Stimulated activated CD8-positive, alpha-beta memory T cell treated with anti-CD3 and anti-CD28 coated beads, Interleukin-7, amount 100 ng/mL, for 4 hours (primary cell): Measurements from ENCODE around the gene SNX19.

Experiments
- DNase-seq, 2 donors: peaks; one replicate each; pipeline ENCODE4 v3.0.0-alpha.2; 2020; ENCODE audit warnings: low read depth in 2 of 2

Gene SNX19

DNA sequence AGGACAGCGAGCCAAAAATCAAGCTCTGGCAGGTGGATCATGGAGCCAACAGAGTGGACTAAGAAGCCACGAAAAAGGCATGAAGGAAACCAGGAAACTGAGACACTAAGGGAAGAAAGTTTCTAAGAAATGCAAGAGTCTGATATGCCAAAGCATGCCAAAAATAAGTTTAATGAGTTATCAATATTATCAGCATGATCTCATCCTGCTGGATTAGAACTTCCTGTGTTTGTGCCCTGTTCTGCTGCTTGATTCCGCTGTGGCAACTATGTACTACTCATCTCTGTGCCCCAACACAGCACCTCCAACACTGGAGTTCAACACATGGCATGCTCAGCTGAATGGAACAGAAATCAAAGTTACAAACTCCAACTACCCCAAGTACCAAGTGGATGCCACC is 10.8 kb downstream of the SNX19 start:
- no peak for DNase-seq

DNA sequence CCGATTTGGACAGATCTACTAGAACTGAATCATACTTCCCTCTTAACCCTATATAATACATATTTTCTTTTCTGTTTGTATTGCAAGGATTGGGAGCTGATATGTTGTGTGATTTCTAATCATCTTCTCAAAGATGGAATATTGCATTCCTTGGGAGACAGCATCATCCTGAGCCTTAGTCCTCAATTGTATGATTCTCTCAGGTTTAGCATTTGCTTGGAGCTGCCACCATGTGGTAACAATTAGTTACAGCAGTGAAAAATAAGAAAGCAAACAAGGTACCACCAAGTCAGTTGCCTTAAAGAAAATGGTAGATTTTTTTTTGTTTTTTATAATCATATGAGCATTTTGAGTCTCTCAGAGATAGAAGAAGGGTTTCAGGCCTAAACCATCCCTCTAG is 11.9 kb downstream of the SNX19 start:
- DNase-seq, result no peak

DNA sequence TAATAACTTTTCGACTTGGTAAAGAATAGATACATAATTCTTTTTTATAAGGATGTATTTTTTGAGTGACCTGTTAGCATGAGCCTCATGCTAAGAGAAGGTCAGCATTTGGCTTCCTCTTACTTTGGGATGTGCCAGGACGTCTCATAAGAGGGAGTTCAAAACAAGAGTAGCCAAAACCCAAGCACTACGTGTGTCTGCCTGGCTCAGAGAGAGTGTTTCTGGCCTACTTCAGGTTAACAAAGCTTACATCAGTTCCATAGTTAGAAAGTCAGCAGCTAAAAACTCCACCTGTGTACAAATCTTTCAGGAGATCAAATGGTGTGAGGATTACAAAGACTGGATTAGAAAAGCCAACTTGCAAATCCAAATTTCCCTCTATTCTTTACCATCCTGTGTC is 13.9 kb downstream of the SNX19 start:
- no peak for DNase-seq

DNA sequence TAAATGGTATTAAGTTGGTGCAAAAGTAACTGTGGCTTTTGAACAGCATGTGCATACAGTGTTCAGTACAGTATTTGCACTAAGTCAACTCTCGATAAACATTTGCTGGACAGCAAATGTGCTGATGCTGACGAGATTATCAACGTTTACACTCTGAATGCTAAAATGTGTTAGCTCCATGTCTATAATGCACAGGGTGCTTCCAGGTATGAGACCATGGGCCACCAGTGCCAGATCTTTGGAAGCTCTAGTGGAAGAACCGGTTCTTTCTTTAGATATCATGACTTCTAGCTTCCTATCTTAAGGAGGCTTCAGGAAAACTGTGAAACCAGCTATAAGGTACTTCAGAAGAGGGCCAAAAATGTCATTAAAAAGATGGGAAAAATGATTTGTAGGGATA is 17.2 kb downstream of the SNX19 start:
- DNase-seq, result no peak

DNA sequence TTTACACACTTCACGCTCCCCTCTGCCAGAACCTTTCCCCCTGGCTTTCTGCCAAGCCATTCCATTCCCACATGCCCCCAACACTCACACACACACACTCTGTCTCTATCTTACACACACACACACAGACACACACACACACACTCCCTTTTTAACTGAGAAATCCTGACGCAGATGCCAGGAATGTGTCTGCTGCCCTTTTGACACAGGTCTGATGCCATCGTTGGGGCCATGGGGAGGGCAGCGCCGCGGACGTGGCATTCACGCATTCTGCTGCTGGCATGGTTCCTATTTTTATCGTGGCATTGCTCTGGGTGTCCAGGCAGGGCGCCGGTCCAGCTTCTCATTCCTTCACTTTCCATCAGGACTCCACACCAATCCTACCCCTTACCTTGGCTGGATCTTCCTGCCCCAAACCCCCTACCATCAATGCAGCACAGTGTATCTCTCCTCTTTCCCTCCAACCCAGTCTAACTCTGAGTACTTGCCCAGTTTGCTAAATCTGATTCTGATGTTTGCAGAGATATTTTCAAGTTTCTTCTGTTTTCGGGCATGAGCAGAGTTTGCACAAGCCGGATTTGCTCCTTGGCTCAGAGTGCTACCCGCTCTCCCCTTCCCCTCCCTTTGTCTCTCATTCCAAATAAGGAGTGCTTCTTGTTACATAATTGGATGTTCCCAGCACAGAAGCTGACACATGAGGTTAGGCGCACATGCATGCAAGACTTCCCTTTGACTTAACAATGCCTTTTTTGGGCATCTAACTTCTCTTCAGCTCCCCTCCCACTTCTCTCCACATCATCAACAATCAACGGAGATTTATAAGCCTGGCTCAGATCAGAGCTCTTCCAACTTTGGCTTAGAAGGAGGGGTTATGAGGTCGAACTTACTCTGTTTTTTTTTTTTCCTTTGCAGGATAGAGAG is 18.8 kb downstream of the SNX19 start:
- DNase-seq, result no peak

DNA sequence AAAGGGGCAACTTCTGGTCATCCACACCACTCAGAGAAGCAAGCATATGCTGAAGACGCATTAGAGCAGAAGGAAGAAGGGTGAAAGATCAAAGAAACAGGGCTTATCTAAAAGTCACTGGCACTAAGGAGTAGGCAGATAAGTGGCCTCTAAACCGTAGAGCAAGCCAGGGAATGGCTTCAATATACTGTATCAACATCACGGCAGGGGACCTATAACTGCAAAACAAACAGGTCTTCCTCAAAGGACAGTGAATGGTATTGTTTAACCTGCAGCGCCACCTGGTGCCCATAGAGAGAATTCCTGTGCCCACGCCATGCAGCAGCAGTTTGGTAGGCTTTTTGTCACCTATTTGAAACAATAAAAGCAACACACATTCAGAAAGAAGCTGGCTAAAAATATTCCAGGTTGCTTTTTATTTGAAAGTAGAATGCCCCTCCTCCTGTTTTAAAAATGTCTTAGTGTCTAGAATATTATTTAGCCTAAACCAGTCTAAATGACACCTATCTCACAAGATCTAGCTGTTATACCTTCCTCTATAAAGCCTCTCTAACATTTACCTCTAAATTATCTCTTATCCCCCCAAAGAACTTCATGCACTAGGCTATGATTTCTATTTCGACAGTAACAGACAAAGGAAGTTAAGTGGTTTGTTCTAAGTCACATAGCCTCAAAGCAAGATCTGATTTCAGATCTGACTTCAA is 21.8 kb downstream of the SNX19 start:
- DNase-seq, result peak; percentile 16 to 46

DNA sequence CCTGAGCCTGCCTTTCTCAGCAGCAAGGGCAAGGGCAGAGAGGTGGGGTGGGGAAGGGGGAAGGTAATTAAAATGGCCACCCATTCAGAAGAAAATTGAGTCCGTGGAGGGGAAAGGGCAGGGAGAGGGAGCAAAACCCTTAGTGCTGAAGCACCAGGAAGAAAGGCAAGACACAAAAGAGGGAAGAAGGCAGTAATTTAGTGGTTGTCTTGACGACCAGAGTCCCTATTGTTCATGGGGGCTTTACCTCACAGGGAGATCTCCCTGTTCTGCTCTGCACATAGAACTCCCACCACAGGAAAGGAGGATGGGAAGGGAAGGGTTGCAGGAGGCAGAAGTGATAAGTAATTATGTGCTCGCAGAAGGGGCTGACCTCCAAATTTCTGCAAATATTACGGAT is 23.4 kb downstream of the SNX19 start:
- DNase-seq, result no peak

DNA sequence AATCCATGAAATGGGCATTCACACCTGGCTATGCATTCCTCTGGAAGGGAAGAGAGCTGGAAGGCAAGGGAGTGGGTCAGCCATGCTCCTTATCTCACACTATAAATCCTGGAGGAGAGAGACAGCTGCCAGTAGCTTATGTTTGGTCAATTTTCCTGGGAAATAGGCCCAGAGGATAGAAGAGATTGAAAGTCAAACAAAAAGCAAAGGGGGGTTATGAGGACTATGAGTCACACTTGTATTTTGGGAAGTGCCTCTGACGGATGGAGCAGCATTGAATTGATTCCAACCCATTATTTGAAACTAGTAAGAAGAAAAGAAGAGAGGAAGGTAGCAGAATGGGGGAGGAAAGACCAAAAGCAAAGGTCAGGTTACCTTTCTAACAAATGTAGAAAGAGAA is 25.0 kb downstream of the SNX19 start:
- DNase-seq, result no peak

DNA sequence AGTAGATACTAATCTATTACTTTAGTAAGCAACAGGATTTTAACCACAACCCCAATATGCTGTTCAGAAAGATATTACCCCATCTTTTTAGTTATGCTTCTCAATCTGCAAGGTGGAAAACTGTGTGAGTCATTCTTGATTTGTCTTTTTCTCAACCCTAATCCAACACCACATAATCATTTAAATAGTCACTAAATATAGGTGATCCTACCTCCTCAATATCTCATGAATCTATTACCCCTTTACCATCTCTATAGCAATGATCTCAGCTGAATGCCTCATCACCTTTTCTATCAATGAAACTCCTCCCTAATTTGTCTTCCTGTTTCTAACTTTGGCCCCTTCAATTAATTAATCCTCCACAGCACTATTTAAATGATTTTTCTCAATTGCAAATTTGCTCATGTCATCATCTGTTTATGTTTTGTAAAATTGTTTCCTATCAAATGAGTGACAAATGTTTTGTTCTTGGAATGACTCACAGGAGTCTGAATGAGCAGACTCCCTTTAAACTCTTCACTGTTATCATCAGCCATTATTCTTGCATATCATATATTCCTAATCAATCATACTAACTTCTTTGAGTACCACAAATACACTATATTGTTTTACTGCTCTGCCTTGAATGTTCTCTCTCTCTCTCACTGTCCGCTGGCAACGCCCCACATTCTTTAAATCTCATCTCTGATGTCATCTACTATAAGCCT is 26.1 kb downstream of the SNX19 start:
- no peak for DNase-seq

DNA sequence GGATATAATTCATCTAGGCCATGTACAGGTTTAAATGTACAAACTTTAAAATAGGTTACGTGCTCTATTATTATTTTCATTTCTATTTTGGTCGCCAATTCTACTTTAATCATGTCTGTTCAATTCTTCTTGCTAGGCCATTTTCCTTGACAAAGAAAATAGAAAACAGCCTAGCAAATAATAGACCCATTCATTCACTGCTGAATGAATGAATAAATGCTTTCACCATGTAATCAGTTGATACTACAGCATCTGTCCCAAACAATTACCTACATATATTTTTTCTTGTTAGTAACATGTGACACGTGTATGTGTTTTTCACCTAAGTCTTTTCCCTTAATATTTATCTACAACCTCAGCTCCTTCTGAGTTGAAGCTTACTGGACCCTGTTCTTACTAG is 27.5 kb downstream of the SNX19 start:
- no peak for DNase-seq

DNA sequence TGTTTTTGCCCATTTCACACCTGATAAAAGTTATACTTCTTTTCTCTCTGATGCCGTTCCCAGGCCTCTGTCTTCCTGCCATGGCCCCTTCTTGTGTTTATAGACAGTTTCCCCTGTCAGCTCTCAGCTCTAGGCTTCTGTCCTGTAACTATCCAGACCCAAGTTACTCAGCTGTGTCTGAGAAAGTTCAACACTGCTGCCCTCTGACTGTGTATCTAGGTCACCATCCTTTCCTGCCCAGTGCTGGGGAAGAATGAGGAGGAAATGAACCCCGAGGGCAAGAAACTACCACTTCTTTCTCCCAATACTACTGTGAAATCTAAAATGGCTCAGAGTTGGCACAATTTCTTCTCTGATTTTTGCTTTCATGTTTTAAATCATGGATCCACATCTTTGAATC is 29.6 kb downstream of the SNX19 start:
- DNase-seq, result no peak

DNA sequence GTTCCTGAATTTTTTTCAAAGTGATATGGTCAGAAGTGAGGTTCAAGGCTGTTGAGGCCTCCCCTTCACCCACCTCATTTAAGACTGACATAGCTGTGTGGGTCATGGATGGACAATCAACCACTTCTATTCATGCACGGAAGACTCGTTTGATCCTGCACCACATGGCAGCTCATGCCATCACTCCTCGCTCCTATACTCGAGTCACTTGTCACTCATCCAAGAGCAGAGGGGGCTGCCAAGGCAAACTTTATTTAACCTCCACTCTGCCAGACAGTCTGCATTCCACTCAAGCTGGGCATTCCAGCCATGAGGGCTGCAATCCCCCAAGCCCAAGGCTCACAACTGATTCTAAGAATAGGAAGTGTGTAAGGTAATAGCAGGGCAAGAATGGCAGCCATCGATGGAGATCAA is 34.1 kb downstream of the SNX19 start:
- no peak for DNase-seq

DNA sequence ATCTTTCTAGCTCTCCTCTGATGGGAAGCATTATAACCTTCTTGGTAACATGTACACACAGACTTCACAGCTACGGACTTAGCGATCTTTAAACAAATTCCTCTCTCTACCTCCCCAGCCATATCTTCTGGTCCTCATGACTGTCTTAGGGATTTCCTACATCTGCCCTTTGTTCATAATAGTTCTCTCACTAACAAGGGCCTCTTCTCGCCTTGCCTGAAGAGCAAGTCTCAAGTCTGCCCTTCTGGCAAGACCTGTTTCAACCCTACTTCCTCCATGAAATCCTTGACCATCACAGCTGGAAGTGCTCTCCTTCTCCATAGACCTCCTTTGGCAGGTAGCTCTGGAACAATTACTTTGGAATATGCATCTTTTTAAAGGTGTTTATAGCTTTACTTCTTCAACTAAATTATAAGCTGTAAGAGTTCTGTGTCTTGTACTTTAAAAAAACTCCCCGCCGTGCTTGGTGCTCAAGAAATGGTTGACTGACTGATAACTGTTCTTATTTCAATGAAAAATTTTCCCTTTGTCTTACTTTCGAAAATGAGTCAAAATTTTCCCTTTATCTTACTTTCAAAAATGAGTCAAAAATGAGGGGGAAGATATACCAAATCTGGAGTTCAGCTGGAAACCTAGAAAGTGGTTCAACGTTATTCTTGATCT is 34.7 kb downstream of the SNX19 start:
- DNase-seq, result no peak

DNA sequence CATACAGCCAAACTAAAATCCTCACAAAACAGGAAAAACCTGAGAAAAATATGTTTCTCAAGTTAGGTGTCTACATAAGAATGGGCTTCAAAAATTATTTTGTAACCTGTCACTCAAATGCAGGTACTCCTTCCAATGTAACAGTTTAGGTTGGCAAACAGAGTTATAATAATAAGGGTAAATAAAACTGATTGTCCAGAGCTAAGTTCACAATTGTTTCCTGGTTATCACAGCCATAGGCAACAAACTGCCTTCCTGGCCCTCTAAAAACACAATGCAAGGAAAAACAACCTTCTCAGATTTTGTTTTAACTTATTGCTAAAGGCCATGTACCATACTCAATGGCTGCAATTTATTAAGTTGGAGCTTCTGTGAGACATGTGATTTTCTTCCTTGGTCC is 36.4 kb downstream of the SNX19 start:
- no peak for DNase-seq

DNA sequence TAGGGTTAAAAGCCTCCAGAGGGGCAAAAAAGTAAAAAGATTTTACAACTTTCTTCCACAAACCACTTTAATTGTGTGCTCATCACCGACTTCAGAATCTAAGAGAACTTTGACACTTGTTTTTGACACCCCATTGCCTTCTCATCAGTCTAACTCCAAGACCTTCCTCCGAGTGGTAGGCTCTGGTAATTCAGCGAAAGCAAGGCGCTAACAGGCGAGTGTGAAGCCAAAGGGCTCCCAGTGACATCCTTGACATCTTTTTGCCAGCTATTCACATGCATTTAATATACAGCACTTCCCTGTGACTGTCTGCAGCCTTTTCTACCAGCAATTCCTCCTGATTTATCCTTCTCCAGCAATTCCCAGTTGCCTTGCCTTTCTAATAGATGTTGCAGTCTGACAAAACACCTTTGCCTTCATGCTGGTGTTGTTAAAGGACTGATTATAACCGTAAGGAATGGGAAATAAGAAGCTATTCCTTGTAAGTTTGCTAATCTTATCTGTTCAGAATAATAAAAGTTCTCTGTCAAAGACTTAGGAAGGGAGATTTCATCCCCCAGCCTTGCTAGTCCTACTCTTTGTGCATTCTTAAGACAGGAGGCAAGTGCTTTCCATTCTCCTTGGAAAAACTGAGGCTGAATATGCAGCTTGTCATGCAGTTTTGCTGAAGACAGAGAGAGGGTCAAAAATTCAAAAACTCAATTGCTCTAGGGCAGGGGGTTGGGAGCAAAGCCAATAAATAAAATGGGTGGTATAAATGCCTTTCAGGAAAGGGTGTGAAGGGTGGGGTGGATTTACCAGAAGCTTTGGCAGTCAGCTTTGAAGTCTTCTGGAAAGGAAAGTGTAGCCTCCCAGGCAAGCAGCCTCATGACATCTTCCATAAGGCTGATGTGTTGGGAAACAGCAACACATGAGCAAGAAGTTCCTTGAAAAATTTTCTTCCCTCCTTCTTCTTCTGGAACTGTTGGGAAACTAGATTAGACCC is 39.1 kb downstream of the SNX19 start:
- DNase-seq, result no peak

DNA sequence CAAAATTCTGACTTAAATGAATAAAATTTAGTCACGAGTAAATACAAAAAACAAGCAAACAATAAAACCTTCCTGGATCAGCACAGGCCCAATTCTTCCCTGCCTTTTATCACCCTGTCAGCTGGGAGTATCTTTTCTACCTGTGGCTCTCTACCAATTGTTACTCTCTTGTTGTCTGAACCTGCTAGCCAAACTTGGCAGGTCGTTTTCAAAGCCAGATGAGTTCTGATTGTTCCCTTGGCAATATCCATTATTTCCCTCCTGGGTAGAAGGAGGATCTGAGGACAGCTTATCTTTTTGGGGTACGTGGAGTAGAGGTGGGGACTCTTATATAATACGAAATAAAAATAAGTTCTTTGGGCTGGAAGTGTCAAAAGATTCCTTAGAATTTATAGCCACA is 40.2 kb downstream of the SNX19 start:
- DNase-seq, result no peak

DNA sequence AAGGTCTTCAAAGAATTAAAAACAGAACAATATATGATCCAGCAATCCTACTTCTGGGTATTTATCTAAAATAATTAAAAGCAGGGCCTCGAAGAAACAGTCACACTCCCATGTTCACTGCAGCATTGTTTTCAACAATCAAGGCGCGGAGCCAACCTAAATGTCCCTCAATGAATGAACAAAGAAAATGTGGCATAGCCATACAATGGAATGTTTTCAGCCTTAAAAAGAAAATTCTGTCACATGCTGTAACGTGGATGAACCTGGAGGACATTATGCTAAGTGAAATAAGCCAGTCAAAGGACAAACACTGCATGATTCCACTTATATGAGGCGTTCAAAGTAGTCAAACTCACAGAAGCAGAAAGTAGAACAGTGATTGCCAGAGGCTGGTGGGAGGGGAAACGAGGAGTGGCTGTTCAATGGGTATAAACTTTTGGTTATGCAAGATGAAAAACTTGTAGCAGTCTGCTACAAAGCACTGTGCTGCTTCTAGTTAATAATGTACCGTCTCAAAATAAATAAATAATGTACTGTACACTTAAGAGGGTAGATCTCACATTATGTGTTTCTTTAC is 41.2 kb downstream of the SNX19 start:
- no peak for DNase-seq

DNA sequence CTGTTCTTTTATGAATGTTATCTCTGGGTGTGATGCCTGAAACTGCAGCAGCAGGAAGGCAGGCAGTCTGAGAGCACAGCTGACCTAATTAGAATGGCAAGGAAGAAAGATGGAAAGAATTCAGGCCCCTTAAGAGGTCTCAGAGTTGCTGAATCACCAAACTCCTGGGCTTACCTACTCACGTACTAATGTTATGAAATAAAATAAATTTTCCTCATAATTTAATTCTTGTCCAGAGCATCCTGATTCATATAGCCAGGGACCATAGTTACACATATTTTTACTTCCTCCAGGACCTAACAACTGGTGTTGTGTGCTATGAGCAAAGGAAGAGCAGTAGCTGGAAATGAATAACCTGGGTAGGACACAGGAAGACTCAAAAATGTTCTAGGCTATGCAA is 41.9 kb downstream of the SNX19 start:
- no peak for DNase-seq

DNA sequence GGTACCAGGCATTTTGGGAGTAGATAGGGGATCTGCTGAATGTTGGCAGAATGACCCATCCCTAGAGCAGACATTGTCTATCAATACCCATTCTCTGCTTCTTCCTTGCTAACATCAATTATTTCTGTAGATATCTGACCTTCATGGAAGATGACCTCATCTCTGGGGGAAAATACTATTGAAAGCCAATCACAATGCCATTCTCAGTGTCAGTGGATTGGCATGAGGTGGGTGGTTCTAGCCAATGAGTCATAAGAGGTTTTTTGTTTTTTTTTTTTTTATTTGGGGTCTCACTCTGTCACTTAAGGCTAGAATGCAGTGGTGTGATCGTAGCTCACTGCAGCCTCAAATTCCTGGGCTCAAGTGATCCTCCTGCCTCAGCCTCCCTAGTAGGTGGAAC is 42.5 kb downstream of the SNX19 start:
- DNase-seq, result no peak

DNA sequence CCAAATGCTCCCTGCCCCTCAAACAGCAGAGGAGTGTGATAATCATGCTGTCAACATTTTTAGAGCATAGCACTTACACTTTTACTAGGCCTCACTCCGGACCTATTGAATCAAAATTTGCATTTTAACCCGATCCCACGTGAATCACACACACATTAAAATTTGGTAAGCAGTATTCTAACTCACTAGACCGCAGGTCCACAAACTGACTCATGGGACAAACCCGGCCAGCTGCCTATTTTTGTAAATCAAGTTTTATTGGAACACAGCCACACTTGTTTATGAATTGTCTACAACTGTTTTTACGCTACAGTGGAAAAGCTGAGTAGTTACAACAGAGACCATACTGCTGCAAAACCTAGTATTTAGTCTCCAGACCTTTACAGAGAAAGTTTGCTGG is 43.3 kb downstream of the SNX19 start:
- DNase-seq, result no peak

DNA sequence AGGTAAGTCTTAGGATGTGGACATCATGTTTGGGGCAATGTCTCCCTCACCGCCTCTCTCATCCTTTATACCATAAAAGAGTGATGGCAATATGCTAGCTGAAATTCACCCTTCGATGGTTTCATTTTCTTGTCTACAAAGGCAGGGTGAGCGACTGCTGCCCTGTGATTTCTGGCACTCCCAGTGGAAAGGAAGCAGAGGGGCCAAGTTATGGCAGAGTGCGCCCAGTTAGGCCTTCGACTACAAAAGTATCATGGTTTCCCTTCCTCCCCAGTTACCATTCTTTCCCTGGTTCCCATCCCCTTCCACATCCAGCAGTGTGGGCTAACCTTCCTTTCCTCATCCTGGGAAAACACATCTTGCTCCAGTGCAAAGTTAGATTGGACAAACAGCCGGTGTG is 43.8 kb downstream of the SNX19 start:
- no peak for DNase-seq
